AG09309 (cell line): ENCODE measurements around the gene IL15RA.

Source experiments
- DNase-seq: peaks from one replicate; pipeline ENCODE4 v3.0.0-alpha.2; 2010; ENCODE audit warnings: low read depth
- H3K4me3 ChIP-seq: 2 replicates; pipeline ENCODE4 v1.5.1; 2011; ENCODE audit warnings: mild to moderate bottlenecking, low read depth, low read length, moderate library complexity; ENCODE audit not compliant: control insufficient read depth
- CTCF ChIP-seq: IDR thresholded peaks from 2 replicates; pipeline ENCODE4 v1.5.1; 2011; ENCODE audit warnings: mild to moderate bottlenecking, low read depth, low read length, inconsistent platforms; ENCODE audit not compliant: insufficient read depth, control insufficient read depth; ENCODE audit errors: missing control alignments

IL15RA gene

GRCh38 chr10:5977471-5978229, at the start of gene IL15RA:
TSS of gene IL15RA (minus strand) at chr10:5977543. CDS start at chr10:5977492, 51 bp downstream.
- no peak for TF ChIP-seq CTCF
- H3K4me3 ChIP-seq, result peak within 1 kb of the TSS; percentile 78
- DNase-seq, result no peak

- H3K4me3 ChIP-seq, result no peak overlapping the region
- no peak for DNase-seq
- no peak for TF ChIP-seq CTCF
Observed at GRCh38 chr10:6025683-6026255, 48.4 kb upstream of the IL15RA start.

GRCh38 chr10:6024334-6024682, 47.0 kb upstream of the IL15RA start:
- no peak overlapping the region for H3K4me3 ChIP-seq
- no peak for TF ChIP-seq CTCF
- no peak for DNase-seq

GRCh38 chr10:6023661-6024333, 46.5 kb upstream of the IL15RA start:
- no peak for TF ChIP-seq CTCF
- DNase-seq, result no peak
- no peak overlapping the region for H3K4me3 ChIP-seq

GRCh38 chr10:6022660-6023059, 45.3 kb upstream of the IL15RA start:
- no peak for DNase-seq
- TF ChIP-seq CTCF, result no peak
- no peak overlapping the region for H3K4me3 ChIP-seq

GRCh38 chr10:6020826-6021225, 43.5 kb upstream of the IL15RA start:
- DNase-seq, result no peak
- TF ChIP-seq CTCF, result no peak
- H3K4me3 ChIP-seq, result no peak overlapping the region
